A673 (cell line): Measurements from ENCODE around the gene RPS6KC1.

Experiments used
- EZH2 ChIP-seq: fragments of 200-600 bp; sonication (generic); IDR thresholded peaks from 2 replicates; pipeline ENCODE4 v1.6.1; 2017; ENCODE audit warnings: borderline replicate concordance, low read depth, mild to moderate bottlenecking, mixed read lengths, antibody characterized with exemption, low read length; ENCODE audit not compliant: poor library complexity, severe bottlenecking
- TF ChIP-seq, protein P1 (sequence below): fragments of 300-800, 200-600 bp; sonication (generic); conservative IDR thresholded peaks from 2 replicates; pipeline ENCODE4 v1.5.1; 2017; ENCODE audit warnings: low read depth, mild to moderate bottlenecking, antibody characterized with exemption, low read length, moderate library complexity, mixed read lengths

- TF ChIP-seq, protein P1, sequence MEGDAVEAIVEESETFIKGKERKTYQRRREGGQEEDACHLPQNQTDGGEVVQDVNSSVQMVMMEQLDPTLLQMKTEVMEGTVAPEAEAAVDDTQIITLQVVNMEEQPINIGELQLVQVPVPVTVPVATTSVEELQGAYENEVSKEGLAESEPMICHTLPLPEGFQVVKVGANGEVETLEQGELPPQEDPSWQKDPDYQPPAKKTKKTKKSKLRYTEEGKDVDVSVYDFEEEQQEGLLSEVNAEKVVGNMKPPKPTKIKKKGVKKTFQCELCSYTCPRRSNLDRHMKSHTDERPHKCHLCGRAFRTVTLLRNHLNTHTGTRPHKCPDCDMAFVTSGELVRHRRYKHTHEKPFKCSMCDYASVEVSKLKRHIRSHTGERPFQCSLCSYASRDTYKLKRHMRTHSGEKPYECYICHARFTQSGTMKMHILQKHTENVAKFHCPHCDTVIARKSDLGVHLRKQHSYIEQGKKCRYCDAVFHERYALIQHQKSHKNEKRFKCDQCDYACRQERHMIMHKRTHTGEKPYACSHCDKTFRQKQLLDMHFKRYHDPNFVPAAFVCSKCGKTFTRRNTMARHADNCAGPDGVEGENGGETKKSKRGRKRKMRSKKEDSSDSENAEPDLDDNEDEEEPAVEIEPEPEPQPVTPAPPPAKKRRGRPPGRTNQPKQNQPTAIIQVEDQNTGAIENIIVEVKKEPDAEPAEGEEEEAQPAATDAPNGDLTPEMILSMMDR = no peak
- no peak for TF ChIP-seq EZH2
Observed at GRCh38 chr1:213275293-213275692, 224.3 kb downstream of the RPS6KC1 start.
